ENCODE measurements around the gene PPAT.
A peak's percentile ranks its signal among the peaks of the same experiment; 100 is the strongest.

Gene PPAT

GRCh38 chr4:56440983-56441382 is 5.6 kb upstream of the PPAT start:
- ChIA-PET CTCF (no interaction called here), POLR2A (interaction anchor here (0.7 kb wide), 1 partner anchor 26 kb away, joined by 5 read pairs; no protein-coding TSS in a partner anchor)
- DNase-seq (ENCODE audit: low read depth, low spot score): no peak
- no peak overlapping the region for H3K4me3 ChIP-seq (ENCODE audit: low read depth, low read length)
- no peak for TF ChIP-seq CTCF (IDR thresholded peaks at IDR 0.05; ENCODE audit: insufficient read depth, low read length, missing control alignments)

DNA sequence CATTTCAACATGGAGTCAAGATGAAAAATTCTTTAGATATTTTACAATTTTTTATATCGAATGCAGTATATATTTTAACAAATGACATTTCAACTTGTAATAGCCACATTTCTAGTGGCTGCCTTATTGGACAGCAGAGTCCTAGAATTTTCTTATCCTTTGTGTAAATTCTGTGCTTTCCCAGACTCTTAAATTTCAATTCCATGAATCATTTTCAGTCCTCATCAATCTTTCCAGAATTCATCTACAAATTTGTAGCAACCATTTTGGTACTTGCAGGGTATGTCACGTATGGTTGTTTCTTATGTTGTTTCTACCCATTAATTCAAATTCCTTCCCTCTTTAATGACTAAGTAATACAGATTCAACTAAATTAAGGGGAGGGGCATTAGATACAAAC is 3.4 kb upstream of the PPAT start:
- no peak for TF ChIP-seq CTCF (IDR thresholded peaks at IDR 0.05; ENCODE audit: insufficient read depth, low read length, missing control alignments)
- no peak overlapping the region for H3K4me3 ChIP-seq (ENCODE audit: low read depth, low read length)
- no peak for DNase-seq (ENCODE audit: low read depth, low spot score)
- CTCF ChIA-PET: interaction anchor here (1.5 to 8.9 kb wide), 3 partner anchors 16 to 398 kb away, joined by 5 to 96 read pairs (median 6); no protein-coding TSS in a partner anchor
- POLR2A ChIA-PET: interaction anchor here (0.6 kb wide), 1 partner anchor 9 kb away, joined by 3 read pairs; no protein-coding TSS in a partner anchor

DNA sequence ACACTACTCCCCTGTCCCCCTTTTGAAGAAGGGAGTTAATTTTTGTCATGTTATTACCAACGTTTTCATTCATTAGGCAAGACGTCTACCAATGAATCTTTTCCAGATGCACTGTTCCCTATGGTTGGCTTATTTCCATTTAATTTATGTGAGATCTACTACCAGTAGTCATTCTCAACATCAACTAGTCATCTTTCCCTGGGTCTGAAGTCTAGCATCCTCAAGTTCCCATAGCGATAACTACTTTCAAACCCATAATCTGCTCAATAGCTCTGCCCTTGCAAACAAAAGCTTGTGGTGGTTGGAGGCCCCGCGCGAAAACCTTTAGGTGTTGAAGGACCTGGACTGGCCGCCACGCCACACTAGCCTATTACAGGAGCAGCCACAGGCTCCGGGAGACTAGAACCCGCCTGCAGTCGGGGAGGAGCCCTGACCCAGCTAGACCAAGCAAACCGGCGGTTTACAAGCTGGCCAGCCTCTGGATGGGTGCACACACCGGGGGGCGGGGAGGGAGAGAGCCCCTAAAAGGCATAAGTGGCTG is 746 bp downstream of the PPAT start:
- H3K4me3 ChIP-seq (ENCODE audit: low read depth, low read length): peak overlapping the region; percentile 93
- no peak for TF ChIP-seq CTCF (IDR thresholded peaks at IDR 0.05; ENCODE audit: insufficient read depth, low read length, missing control alignments)
- DNase-seq (ENCODE audit: low read depth, low spot score): no peak
- POLR2A ChIA-PET: interaction anchor here (0.6 to 2.3 kb wide), 3 partner anchors 31 to 1208 kb away, joined by 3 to 13 read pairs (median 3); partner anchors contain the start of gene AASDH
- CTCF ChIA-PET: interaction anchor here (0.9 to 8.9 kb wide), 6 partner anchors 12 to 404 kb away, joined by 3 to 96 read pairs (median 4); no protein-coding TSS in a partner anchor

DNA sequence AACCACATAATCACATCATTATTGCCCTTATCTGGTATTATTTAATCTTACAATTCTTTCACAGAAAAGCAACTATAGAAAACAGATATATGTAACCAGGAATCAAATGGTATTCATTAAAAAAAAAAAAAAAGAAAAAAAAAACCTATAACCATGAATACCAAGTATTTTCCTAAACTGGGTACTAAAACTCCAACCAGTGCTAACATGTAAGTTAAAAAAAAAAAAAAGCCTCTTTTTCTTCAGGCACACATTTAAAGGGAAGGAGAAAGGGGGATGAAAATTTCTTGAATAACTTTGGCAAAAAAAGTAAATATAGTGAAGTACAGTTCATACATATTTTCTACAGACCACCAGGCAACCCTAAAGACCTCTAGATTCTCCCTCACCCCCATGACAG is 2.1 kb downstream of the PPAT start:
- no peak for DNase-seq (ENCODE audit: low read depth, low spot score)
- TF ChIP-seq CTCF (IDR thresholded peaks at IDR 0.05; ENCODE audit: insufficient read depth, low read length, missing control alignments): no peak
- CTCF ChIA-PET: interaction anchor here (0.8 to 8.9 kb wide), 2 partner anchors 11 to 403 kb away, joined by 3 to 96 read pairs; no protein-coding TSS in a partner anchor
- no peak overlapping the region for H3K4me3 ChIP-seq (ENCODE audit: low read depth, low read length)
- POLR2A ChIA-PET: no interaction called here

- no peak overlapping the region for H3K4me3 ChIP-seq (ENCODE audit: low read depth, low read length)
- no peak for TF ChIP-seq CTCF (IDR thresholded peaks at IDR 0.05; ENCODE audit: insufficient read depth, low read length, missing control alignments)
- DNase-seq (ENCODE audit: low read depth, low spot score): no peak
- POLR2A ChIA-PET: no interaction called here
- CTCF ChIA-PET: interaction anchor here (1.6 to 1.9 kb wide), 2 partner anchors 9 to 114 kb away, joined by 5 read pairs; no protein-coding TSS in a partner anchor
These were observed 5.2 kb downstream of the PPAT start for GRCh38 chr4:56430203-56430602.

DNA sequence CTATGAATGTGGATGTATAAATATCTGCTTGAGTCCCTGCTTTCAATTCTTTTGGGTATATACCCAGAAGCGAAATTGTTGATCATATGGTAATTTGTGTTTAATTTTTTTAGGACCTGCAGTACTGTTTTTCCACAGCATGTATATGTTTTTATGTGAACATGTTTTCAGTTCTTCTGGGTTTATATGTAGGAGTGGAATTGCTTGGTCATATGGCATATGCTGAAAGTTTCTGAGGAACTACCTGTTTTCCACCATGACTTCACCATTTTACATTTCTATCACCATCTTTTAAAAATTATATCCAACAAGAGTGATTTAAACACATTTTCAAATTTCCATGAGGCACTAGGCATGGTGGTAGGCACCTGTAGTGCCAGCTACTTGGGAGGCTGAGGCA is 8.2 kb downstream of the PPAT start:
- DNase-seq (ENCODE audit: low read depth, low spot score): no peak
- POLR2A ChIA-PET: no interaction called here
- H3K4me3 ChIP-seq (ENCODE audit: low read depth, low read length): no peak overlapping the region
- TF ChIP-seq CTCF (IDR thresholded peaks at IDR 0.05; ENCODE audit: insufficient read depth, low read length, missing control alignments): no peak
- CTCF ChIA-PET: interaction anchor here (6.9 kb wide), 1 partner anchor 410 kb away, joined by 110 read pairs; no protein-coding TSS in a partner anchor

Measured in AG04449 (cell line).